Cerebellar nuclear complex (tissue), 1 donor: ENCODE measurements around the gene PDZD2.
"Not testable (repeated sequence)": the region's sequence is repeated elsewhere in the genome, so short reads cannot be mapped to it uniquely, and the experiment has no call there.

Source experiments
- DNase-seq, 2 experiments: peaks; one replicate each; lab custom pipeline; 2025; lab: John Stamatoyannopoulos, UW

Gene PDZD2

GRCh38 chr5:31733371-31733770 is 94.4 kb downstream of the PDZD2 start:
- DNase-seq: no peak

DNA sequence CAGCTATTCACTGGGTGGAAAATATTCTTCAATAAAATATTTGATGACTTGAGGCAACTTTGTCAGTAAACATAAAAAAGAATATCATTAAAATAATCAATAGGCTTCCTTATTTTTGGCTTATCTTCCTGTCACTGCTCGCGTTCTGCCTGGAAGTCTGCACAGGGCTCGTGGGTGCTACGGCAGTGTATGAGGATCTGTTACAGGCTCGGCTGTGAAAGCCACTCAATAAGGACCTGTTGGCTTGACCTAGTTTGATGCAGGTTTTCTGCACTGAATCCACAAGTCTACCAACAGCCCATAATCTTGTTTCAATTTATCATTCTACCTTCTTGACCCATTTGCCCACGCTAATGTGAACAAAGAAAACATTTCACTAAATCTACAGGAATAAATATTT is 97.2 kb downstream of the PDZD2 start:
- DNase-seq: no peak

- no peak for DNase-seq
These were observed 99.3 kb downstream of the PDZD2 start for GRCh38 chr5:31738199-31738598.

GRCh38 chr5:31741496-31741895 is 102.6 kb downstream of the PDZD2 start:
- DNase-seq: no peak

- no peak for DNase-seq
These were observed 104.7 kb downstream of the PDZD2 start for GRCh38 chr5:31743678-31744077.

GRCh38 chr5:31748458-31749172 is 109.7 kb downstream of the PDZD2 start:
- DNase-seq: no peak

- no peak for DNase-seq
These were observed 111.3 kb downstream of the PDZD2 start for GRCh38 chr5:31750215-31750614.

DNA sequence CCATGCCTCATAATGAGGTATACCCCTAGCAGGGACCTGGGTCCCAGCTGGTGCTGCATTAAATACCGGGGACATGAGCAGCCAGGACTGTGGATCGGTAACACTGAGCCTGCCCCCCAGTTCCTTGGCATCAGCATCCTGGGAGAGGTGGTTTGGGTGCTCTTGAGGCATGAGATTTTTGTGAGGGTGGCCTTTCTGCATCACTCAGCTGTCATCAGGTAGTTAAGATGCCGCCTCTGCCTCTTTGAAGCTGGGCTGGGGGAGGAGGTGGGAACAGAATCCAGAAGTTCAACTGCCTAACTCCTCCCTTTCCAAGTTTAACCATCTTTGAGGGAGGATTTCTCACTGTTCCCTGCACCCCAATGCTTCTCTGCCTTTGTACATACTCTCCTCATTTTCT is 112.7 kb downstream of the PDZD2 start:
- DNase-seq: no peak

- no peak for DNase-seq
These were observed 114.9 kb downstream of the PDZD2 start for GRCh38 chr5:31753700-31754357.

DNA sequence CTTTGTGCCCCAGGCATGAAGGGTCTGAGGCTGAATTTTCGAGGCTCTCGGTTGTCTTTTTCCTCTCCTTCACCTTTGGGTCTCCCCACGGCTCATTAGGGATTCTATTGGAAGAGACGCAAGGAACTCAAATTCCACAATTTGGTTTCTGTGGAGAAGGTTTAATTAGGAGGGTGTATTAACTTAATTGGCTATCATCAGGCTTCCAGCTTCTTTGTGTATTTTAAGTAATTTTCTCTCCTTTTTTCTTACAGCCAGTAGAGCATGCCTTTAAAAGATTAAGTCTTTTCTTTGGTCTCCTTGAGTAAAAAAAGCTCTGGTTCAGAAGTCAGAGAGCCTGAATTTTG is 115.4 kb downstream of the PDZD2 start:
- no peak for DNase-seq

DNA sequence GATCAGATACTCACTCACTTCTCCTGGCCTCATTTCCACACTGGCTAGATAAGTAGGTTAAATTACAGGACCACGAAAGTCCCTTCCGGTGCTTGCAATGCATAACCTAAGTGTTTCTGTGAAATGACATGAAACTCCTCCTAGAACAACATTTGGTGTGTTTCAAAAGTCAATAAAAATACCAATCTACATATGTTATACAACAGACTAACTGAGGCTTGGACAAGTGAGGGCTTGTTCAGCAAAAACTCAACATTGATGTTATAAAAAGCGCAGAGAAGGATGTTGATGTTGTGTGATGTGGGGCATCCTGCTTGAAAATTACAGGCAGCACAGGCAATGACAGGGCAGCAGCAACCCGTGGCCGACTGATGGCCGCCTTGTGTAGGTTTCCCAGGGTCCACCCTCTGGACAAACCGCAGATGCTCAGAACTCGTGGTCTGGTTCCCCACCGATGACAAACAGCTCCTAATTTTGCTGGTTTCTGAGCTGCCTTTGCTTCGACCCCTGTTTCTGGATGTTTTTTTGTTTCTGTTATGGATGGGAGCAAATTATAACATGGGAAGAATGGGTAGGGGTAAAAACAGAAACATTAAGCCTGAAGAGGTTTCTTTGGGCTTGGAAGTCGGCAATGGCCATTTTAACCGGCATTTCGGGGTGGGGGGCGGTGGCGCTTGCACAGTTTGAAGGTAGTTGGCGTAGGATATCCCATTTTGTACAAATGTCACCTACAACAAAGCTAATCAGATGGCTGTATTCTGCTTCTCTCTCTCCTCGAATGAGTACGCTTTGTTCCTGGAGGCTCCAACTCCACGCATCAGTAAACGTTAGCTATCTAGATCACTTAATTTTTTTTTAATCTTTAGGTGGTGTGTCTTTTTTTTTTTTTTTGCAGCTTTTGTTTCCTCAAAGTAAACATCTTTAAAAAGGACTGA is 116.1 kb downstream of the PDZD2 start:
- no peak for DNase-seq

- DNase-seq: no peak
These were observed 116.8 kb downstream of the PDZD2 start for GRCh38 chr5:31755676-31756230.

DNA sequence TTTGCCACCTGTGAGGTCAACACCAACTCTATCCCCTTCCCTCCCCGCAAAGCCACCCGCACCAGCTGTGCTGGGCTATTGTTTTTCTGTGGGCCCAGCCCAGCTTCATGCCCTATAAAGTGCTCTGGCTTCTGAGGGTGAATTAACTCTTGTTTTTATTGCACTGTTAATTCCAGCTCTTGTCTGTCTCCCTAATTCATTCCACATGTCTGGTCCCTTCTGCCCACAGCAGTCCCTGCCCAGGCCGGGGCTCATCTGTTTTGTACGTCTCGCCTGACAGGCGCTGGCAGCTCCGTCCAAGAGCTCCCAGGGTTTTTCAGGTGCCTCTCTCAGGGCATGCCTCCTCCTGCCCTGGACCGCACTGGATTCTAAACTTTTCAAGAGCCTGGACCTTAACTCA is 118.9 kb downstream of the PDZD2 start:
- no peak for DNase-seq

DNA sequence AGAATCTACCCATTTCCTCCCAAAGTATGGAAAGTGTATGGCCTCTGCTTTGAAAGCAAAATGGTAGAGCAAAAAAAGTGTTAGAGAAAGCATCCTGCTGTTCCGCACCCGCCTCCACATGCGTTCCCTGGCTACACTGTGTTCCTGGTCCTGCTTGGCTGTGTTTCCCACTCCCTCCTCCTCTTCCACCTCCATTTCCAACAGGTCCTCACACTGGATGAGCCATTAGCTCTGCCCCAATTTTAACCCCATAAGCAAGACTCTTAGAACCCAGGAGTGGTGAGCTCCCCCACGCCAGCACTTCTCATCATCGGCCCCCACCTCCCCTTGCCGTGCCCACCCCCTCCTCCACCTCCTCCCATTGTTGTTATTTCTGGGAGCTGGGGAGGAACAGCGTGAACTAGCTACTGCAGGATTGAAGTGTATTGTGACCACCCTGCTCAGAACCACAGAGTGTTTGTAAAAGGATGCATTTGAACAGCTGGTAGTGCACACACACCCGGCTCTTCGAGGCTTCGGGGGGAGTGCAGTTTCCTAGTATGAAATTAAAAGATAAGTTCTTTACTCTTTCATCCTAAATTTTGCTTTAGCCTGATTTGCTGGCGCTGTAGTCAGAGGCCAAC is 120.0 kb downstream of the PDZD2 start:
- DNase-seq: no peak

- DNase-seq: no peak
These were observed 121.0 kb downstream of the PDZD2 start for GRCh38 chr5:31759925-31760324.

DNA sequence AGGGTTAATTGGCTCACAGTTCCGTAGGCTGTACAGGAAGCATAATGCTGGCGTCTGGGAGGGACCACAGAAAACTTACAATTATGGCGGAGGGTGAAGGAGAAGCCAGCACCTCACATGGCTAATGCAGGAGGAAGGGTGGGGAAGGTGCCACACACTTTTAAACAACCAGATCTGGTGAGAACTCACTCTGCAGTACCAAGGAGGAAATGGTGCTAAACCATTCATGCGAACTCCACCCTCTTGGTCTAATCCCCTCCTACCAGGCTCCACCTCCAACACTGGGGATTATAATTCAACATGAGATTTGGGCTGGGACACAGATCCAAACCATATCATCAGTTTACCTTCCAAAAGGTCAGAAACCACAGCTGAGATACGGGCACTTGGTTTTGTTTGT is 122.9 kb downstream of the PDZD2 start:
- no peak for DNase-seq

DNA sequence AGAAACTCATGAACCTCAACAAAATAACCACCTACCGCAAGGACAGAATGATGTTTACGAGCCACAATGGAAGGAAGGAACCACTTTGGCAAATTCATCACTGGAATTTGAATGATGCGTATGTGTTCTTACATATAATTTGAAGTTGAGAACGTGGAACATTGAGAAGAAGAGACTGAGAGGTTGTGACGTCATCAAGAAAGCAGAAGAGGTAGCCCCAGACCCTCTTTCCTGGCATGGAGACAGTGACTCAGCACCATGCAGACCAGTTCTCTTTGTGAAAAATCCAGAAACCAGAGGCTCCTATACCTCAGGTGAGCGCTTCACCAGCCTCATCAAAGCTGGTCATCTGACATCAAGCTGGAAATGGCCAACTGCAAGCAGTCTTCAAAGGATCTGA is 124.5 kb downstream of the PDZD2 start:
- no peak for DNase-seq

DNA sequence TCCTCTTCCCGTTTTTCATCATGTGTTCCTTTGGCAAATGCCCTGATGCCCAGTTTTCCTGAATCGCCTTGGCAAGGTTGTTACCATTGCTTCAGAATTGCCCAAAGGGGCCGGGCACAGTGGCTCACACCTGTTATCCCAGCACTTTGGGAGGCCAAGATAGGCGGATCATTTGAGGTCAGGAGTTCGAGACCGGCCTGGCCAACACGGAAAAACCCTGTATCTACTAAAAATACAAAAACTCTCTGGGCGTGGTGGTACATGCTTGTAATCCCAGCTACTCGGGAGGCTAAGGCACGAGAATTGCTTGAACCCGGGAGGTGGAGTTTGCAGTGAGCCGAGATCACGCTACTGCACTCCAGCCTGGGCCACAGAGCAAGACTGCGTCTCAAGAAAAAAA is 125.8 kb downstream of the PDZD2 start:
- DNase-seq: not testable (repeated sequence)

GRCh38 chr5:31767335-31768031 is 128.6 kb downstream of the PDZD2 start:
- no peak for DNase-seq

DNA sequence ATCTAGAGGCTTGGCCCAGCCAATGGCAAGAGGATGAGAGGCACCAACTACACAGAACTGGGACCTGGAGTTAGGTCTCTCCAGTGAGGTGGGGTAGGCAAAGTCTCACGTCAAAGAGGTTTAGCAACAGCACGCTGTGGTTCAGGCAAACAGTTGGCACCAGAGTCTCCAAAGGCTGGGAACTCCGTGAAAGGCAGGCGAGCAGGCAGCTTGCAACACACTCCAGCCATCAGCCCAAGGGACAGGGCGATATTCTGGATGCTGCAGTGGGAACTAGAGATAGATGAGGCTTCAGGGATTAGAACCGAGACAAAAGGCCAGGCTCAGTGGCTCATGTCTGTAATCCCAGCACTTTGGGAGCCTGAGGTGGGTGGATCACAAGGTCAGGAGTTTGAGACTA is 129.1 kb downstream of the PDZD2 start:
- no peak for DNase-seq

DNA sequence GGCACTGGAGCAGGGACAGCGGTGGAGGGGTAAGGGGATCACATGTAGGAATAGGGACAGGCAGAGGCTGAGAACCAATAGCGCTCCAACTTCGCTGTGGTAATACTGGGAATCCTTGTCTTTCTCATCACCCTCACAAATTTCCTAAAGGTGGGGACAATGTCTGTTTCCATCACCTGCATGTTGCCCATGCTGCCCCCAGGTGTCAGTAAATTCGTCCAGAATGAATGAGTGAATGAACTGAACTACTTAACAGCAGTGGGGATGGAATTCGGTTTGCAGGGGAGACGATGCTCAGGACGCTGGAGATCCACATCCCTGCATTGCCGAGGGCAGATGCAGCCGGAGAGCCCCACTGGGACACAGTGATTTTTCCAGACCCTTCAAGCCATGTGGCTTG is 129.9 kb downstream of the PDZD2 start:
- no peak for DNase-seq
